ENCODE results near the gene TP73.
A peak's percentile ranks its signal among the peaks of the same experiment; 100 is the strongest.

The TP73 gene

DNA sequence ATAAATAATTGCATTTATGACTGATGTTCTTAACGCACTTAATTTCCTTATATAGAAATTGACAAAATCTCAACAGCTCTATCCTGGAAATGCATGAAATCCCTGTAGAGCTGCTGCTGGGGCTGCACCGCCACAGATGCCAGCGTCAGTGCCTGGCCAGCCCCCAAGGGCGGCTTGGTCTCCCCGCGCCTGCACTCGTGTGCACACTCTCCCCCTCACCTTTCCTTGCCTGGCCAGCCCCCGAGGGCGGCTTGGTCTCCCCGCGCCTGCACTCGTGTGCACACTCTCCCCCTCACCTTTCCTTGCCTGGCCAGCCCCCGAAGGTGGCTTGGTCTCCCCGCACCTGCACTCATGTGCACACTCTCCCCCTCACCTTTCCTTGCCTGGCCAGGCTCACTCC is 16.2 kb upstream of the TP73 start:
- no peak for DNase-seq

GRCh38 chr1:3636531-3636930 is 15.8 kb upstream of the TP73 start:
- no peak for DNase-seq

DNA sequence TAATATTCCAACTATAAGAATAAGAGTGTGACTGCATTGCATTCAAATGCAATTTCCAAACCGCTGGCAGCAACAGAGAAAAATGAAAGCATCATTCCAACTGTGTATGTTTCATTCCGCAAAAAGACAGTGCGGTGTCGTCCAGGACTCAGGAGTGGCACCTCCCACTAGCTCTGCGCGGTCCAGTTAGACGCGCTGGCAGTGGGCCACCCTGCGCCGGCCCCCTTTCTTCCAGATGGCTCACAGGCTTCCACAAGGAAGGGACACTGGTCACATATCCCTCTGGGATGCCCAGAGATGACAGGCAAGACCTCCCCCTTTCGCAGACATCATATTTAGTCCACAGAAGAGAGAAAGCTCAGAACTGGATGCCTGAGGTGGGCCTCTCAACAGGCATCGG is 14.3 kb upstream of the TP73 start:
- no peak for DNase-seq

DNA sequence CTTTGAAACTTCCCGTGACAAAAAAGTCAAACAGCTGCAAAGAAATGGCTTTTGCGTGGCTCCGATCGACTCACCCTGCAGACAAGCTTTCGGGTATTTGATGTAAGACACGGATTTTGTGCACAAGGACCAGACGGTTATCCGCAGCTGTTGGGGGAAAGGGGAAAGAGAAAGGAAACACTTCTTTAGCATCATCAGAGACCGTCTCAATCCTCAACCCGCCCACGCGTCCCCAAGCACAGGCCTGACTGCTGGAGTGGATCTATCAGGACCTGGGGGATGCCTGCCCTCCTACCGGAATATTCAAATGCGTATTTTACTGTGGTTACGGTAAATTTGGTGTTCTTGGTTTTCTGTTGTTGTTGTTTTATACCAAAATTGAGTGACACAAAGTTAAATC is 13.6 kb upstream of the TP73 start:
- DNase-seq, result no peak

DNA sequence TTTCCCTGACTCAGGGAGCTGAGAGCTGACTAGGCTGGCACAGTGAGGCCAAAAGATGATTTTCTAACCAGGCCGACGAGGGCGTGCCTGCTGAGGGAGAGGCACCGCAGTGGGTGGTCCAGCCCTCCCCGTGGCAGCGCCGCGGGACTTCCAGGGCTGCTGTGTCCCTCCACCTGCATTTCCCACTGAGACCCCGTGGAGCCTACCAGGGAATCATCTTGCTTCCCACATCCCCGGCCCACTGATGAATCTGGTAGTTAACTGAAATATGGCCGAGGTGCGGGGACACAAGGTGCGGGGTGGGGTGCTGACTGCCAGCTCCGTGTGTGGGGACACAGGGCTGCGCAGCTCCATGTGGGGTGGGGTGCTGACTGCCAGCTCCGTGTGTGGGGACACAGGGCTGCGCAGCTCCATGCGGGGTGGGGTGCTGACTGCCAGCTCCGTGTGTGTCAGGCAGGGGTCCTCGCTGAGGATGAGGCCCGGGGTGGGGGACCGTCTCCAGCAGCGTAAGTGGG is 12.9 kb upstream of the TP73 start:
- DNase-seq, result no peak

DNA sequence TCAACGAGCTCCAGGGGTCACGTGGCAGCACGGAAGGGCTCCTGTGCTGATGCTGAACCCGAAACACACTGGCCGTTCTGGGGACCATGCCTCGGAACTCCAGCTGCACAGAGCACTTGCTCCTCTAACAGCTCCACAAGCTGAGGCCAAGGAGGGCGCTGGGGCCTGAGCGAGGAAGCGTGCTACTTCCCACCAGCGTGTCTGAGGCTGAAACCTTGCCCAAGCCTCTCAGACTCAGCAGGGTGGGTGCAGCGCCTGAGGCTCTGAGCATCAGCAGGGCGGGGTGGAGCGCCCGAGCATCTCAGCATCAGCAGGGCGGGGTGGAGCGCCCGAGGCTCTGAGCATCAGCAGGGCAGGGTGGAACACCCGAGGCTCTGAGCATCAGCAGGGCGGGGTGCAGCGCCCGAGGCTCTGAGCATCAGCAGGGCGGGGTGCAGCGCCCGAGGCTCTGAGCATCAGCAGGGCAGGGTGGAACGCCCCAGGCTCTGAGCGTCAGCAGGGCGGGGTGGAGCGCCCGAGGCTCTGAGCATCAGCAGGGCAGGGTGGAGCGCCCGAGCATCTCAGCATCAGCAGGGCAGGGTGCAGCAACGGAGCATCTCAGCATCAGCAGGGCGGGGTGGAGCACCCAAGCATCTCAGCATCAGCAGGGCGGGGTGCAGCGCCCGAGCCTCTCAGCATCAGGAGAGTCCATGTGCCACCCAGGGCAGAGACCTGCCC is 12.0 kb upstream of the TP73 start:
- DNase-seq, result no peak

GRCh38 chr1:3641046-3641760 is 11.1 kb upstream of the TP73 start:
- DNase-seq, result no peak

- DNase-seq, result no peak
Measured at GRCh38 chr1:3641816-3642215, 10.5 kb upstream of the TP73 start.

DNA sequence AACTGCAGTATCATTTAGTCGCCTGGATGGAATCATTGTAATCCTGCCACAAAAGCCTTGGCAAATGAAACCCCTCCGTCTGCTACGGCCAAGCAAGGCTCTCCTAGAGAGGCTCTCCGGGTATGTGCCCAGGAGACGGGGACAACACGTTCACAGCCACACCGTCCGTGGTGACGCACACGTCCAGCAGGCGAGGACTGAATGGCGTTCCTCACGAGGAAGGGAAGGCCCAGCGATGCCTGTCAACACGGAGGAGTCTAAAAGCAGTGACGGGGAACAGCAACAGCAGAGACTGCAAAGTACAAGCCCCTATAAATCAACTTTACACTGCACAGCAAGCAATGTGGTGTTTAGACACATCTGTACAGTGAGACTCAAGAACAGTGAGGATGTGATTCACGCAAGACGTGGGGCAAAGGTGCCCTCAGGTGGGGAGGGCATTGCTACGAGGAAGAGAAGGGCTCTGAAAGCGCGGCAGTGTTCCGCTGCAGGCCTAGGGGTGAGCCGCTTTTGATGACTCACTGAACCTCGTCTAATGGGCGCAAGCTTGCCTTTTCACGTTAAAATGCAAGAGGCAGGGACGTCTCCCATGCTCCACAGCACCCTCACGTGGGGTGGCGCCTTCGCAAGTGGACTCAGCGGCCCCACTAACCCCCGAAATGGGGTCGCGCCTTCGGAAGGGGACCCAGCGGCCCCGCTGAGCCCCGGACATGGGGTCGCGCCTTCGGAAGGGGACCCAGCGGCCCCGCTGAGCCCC is 9.2 kb upstream of the TP73 start:
- DNase-seq, result no peak

DNA sequence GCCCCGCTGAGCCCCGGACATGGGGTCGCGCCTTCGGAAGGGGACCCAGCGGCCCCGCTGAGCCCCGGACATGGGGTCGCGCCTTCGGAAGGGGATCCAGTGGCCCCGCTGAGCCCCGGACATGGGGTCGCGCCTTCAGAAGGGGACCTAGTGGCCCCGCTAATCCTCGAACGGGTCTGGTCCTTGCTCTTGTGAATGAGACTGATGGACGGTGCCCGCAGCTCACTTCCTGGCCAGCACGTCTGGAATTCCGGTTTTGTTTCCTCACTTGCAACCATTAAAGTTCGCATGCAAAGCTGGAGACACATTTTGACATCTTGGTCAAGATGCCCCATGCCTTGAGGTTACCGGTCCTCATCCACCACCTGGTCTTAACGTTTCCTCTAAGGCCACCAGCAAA is 8.0 kb upstream of the TP73 start:
- no peak for DNase-seq

DNA sequence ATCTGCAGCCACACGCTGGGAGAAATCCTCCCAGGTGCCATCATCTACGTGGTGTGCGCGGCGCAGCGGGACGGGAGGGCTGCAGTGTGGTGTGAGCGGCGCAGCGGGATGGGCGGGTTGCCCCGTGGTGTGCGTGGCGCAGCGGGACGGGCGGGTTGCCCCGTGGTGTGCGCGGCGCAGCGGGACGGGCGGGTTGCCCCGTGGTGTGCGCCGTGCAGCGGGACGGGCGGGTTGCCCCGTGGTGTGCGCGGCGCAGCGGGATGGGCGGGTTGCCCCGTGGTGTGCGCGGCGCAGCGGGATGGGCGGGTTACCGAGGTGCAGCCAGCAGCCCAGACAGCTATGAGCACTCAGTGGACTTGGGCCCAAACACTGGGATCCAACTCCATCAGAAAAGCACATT is 7.1 kb upstream of the TP73 start:
- DNase-seq, result no peak

DNA sequence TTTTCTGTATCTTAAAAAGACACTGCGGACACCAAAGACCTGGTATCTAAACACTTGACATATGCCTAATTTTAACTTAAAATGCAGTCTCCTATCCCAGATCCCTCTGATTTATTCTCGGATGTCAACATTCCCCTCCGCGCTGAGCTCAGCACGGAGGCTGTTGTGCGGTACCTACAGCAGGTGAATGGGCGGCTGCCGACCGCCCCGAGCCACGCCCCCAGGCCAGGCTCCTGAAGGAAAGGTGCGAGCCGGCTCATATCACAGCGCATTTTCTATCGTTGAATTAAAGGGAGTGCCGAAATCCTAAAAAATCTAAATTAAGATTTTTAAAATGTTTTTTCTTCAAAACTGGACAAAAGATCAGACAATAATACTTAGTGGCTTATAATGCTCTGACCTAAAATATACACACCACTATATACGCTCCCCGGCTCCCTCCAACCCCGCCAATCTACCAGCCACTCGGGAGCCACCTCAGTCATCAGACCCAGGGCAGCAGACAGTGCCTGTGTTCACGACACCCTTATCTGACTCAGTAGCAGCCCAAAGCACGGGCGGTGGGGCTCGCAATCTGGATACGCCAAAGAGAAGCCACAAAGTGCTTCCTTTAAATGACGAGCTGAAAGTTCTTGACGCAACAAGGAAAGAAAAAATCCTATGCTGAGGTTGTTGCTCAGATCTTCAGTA is 6.5 kb upstream of the TP73 start:
- DNase-seq, result no peak

GRCh38 chr1:3646596-3646995 is 5.7 kb upstream of the TP73 start:
- DNase-seq, result no peak

DNA sequence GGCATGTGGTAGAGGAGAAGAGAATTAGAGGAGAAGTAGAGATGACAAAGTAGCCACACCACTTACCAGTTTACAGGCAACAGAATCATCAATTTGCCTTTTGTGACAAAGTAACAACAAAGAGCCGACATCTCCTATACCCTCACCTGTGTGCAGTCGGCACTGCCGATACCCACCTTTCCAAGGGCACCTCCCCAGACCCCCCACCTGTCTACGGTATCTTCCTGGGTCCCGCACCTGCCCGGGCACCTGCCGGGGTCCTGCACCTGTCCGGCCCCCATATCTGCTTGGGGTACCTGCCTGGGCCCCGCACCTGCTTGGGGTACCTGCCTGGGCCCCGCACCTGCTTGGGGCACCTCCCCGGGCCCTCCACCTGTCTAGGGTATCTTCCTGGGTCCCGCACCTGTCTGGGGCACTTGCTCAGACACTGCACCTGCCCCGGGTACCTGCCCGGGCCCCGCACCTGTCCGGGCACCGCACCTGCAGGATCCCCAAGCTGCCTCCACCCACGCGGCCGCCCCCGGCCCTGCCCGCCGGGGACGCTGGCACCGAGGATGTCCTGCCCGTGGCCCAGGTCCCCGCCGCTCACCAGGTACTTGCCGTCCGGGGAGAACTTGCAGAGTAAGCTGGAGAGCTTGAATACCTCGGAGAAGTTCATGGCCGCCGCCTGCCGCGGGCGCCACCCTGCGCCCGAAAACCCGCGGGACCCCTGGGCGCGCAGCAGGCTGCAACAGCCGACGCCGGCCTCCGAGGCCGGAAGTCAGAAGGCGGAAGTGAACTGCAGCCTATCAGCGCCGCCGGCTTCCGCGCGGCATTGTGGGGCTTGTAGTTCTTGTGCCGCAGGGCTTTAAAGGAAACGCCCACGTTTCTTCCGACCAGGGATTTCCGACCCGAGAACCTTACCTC is 2.7 kb upstream of the TP73 start, which contains the start of gene WRAP73:
WRAP73 (minus strand) TSS at position 762 of the 906 bp plus-strand sequence; CDS start at position 658, 104 bp downstream.
- DNase-seq, result peak; percentile 18

- no peak for DNase-seq
Measured at GRCh38 chr1:3650248-3651025, 1.9 kb upstream of the TP73 start.

- no peak for DNase-seq
Measured at GRCh38 chr1:3651026-3651929, 1.0 kb upstream of the TP73 start.

DNA sequence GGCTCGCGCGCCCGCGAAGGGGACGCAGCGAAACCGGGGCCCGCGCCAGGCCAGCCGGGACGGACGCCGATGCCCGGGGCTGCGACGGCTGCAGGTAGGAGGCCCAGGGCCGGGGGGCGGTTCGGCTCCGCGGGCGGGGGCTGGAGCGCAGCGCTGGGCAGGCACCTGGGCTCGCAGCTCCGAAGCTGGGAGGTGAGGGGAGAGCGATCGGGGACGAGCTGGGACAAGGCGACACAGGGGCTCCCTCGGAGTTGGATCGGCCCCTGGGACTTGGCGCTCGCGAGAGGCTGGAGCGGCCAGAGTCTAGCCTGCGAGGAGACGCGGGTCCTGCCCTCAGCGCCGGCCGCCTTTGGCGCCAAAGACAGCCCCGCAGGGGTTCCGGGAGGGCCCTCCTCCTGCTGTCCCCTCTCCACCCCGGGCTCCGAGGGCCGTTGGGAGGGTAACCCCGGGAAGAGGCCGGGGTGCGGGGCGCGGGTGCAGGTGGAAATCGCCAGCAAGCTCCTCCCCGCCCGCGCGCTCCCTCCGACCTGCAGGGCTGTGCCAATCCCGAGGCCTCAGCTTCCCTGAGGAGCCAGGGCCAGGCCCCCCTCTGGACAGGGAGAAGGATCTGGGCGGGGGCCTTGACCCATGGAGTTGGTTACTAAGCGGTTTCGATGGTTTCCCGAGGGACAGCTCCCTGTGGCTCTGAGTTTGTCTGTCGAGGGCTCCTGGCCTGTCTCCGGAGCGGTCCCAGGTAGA is 401 bp downstream of the TP73 start:
- no peak for DNase-seq

DNA sequence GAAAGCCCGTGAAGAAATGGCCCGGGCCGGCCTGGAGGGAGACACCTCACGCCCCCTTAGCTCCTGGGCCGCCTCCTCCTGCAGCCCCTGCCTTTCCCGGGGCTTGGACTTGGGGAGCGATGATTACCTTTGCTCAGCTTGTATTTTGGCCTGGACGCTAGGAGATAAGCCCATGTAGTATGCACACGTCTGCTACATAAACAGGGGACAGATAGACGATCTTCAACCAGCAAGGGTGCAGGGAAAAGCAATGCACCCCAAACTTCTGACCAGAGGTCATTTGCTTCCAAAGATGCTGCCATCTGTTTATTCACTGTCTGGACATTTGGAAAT is 936 bp downstream of the TP73 start:
- DNase-seq, result no peak

- DNase-seq, result no peak
Measured at GRCh38 chr1:3654549-3655281, 2.4 kb downstream of the TP73 start.

All from NCI-H2107 (cell line).